Activated CD8-positive, alpha-beta memory T cell treated with anti-CD3 and anti-CD28 coated beads for 1 hour (primary cell): ENCODE measurements around the gene KRT79.

Experiments
- DNase-seq, 2 donors: peaks; one replicate each; pipeline ENCODE4 v3.0.0-alpha.2; 2020; ENCODE audit warnings: low read depth in 1 of 2; ENCODE audit errors: extremely low read depth in 1 of 2

KRT79 gene

DNA sequence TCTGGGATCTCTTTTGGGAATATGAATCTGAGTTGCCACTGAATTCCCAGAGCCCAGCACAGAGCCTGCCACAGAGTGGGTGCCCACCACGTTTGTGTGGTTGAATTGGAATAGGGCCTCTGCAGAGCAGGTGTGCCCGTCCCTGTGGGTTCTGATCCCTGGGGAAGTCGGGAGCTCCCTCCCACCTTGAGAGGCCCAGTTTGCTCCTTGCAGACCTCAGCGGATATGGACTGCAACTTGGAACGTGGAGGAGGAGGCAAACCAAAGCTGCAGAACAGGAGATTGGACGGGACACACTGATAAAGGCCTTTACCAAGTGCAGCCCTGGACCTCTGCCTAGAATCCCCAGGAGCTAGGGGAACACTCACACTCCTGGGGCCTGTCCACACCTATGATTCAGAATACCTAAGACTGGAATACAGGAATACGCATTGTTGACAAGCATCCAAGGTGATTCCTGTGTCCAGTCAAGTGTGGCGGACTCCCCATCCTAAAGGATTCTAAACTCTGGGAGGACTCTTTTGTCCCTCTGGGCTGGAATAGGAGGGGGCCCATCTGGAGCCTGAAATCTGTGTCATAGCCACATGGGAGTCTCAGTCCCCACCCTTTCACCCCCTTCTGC is 59.4 kb downstream of the KRT79 start:
- DNase-seq = no peak

GRCh38 chr12:52772772-52773171 is 61.3 kb downstream of the KRT79 start:
- DNase-seq = no peak

DNA sequence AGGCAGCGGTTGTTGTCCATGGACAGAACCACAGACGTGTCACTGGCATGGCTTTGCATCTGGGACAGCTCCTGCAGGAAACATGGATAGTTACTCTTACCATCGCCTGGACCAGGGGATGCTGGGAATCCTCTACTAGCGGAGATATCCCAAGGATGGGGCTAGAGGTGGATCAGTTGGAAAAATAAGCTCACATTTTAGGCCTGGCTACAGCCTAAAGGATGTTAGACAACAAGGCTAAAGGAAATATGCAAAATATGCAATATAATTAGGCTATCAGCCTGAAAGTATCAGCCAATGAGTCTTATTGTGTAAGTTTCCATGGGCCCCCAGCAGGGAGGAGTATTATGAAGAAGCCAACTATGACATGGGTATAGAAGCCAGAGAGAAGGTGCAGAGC is 61.9 kb downstream of the KRT79 start:
- DNase-seq = no peak

DNA sequence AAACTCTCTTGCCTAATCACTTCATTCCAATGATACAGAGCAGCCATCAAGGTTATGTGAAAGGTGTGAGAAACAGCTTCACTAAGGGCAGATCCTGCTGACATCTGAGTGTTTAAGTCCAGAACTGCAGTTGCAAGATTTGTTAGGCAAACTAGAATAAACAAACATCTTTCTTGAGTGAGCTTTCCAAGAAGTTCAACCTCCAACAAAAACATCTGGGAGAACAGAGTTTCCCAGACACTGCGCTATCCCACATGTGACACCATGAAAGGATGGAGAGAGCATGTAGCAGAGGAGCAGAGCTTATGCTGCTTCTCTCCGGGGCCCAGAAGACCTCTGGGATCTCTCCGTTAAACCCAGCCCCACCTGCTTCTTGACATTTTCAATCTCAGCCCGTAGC is 62.6 kb downstream of the KRT79 start:
- no peak for DNase-seq
